HG03469 (cell line): ENCODE data around the gene WFDC8.

Source experiments
- ATAC-seq: cut with Tn5 transposase; IDR thresholded peaks from one replicate; pipeline ENCODE4 v1.9.1; 2021; ENCODE audit warnings: mild to moderate bottlenecking, moderate library complexity, moderate number of reproducible peaks; ENCODE audit not compliant: unreplicated experiment

Gene WFDC8

DNA sequence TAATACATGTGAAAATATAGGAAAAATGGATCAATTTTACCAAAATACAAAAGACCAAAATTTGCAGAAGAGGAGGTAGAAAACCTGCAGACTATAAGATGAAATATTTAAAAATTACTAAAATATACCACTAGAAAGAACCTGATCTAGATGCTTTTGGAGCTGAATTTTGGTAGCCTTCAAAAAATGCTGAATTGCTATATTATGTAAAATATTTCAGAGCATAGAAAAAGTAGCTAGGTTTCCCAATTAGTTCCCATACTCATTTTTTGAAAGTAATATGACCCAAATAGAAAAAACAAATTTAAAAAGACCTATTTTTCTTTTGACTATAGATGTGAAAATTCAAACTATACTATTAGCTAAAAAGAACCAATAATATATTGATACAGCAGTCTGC is 28.3 kb downstream of the WFDC8 start:
- no peak for ATAC-seq

DNA sequence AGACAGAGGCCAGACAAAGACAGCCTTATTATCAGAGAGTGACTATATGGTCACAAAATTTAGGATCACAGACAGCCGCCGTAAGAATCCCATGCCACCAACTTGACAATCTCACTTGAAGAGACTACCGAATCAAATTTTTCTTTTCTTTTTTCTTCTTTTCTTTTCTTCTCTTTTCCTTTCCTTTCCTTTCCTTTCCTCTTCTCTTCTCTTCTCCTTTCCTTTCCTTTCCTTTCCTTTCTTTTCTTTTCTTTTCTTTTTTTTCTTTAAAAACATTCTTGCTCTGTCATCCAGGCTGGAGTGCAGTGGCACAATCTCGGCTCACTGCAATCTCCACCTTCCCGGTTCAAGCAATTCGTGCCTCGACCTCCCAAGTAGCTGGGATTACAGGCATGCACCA is 30.7 kb downstream of the WFDC8 start:
- ATAC-seq: no peak

DNA sequence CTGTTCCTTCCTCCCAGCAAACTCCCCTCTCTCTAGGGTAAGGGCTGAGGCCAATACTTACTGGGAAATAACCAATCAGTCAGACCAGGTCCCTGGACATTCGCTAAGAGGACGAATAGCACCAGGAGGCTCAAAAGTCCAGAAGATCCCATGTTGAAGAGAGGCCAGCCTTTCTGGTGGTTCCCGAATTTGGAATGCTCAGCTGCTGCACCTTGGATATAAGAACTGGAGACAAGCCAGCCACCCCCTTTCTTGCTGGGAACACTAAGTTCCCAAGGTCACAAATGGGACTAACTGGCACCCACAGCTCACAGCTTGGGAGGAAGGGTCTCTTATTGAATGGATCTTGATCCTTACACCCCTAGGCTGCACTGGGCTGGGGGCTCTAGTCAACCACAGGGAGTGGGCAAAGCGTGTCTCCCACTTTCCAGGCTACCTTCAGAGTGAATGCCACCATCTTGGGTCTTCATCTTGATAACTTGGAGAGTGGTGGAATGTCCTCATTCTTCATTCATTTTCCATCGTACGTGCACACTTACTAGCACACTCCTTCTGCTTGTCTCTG is 31.8 kb downstream of the WFDC8 start, which contains the start of gene EPPIN:
EPPIN (minus strand) TSS at position 196 of the 565 bp plus-strand sequence; CDS start at position 152, 44 bp downstream.
- no peak for ATAC-seq

- no peak for ATAC-seq
Observed at GRCh38 chr20:45545754-45546453, 33.2 kb downstream of the WFDC8 start.

GRCh38 chr20:45545351-45545750 is 33.7 kb downstream of the WFDC8 start:
- ATAC-seq: no peak

GRCh38 chr20:45539382-45539781 is 39.7 kb downstream of the WFDC8 start, which contains the start of gene WFDC6:
TSS of gene WFDC6 (minus strand) at chr20:45539482. CDS start at chr20:45539407, 75 bp downstream.
- no peak for ATAC-seq

- ATAC-seq: no peak
Observed at GRCh38 chr20:45538209-45538799, 40.8 kb downstream of the WFDC8 start.

DNA sequence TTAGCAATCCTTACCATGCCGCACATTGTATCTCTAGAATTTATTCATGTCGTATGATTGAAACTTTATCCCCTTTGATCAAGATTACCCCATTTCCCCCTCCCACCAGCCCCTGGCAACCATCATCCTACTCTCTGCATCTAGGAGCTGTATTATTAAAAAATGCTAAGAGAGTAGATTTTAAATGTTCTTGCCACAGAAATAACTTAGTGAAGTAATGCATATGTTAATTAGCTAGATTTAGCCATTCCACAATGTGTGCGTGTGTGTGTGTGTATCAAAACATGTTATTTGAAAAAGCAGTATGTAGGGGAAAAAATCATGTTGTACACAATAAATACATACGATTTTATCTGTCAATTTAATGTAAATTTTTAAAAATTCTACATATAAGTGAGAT is 51.8 kb downstream of the WFDC8 start:
- ATAC-seq: no peak

DNA sequence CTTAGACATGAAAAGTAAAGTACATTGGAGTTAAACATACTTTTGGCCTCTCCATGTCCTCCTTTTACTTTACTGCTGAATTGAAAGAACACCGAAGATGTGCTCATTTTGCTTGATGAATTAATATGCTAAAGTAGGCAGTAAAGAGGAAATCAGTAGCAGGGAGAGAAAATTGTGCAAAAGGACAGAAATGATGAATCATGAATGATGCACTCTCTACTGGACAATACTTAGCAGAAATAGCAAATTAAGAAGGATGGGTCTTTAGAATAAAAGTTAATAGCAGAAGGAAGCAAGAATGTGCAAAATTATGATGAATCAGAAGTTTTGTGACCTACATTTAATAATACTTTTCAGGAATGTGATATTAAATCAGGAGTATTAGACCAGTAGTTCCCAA is 55.3 kb downstream of the WFDC8 start:
- no peak for ATAC-seq

DNA sequence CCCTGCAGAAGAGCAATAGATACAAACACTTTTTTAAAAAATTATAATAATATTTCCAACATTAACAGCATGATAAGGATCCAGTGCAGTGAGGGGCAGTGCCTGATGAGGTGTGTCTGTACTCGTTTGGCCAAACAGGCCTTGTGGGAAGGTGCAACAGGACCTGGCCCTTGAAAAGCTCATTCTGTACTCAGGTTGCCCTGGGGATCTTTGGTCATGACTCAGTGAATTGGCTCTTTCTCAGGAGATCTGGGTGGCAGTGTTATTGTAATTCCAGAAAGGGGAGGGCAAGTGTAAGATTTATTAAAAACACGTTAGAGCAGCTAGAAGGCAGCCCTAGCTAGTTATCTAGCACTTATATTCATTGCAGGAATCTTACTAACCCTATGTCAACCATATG is 60.8 kb downstream of the WFDC8 start:
- no peak for ATAC-seq

DNA sequence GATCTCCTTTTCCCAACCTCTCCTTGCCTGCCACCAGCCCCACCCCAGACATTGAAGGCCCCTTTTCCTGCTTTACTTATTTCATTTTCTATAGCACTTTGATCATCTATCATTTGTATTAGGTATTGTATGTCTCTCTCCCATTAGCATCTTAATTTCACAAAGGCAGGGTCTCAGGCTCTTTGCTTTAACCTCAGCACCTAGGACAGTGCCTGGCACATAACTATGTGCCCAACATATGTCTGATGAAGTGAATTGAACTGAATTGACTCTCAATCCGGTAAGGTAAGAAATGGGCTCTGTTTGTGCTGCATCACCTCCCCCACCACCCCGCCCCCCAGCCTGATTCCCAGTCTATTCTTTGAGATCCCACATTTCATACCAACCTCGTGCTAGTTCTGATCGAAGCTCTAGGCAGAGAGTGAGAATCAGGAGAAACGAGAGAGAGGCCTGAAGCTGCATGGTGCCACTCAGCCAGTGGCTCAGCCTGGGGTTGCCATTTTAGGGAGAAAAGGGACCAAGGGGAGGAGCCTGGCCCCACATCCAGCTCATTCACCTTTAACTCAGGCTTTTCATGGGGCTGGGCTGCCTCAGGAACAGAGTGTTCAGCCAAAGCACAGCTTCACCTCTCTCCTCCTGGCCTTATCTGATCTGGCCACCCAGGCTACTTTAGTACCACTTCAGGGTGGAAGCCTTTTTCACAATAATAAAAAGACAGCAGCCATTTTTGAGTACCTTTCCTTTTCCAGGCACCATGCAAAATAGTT is 63.8 kb downstream of the WFDC8 start, which contains the start of gene SPINT3:
SPINT3 (minus strand) TSS at position 476 of the 767 bp plus-strand sequence; CDS start at position 462, 14 bp downstream.
- no peak for ATAC-seq

- no peak for ATAC-seq
Observed at GRCh38 chr20:45510242-45510862, 68.7 kb downstream of the WFDC8 start.

DNA sequence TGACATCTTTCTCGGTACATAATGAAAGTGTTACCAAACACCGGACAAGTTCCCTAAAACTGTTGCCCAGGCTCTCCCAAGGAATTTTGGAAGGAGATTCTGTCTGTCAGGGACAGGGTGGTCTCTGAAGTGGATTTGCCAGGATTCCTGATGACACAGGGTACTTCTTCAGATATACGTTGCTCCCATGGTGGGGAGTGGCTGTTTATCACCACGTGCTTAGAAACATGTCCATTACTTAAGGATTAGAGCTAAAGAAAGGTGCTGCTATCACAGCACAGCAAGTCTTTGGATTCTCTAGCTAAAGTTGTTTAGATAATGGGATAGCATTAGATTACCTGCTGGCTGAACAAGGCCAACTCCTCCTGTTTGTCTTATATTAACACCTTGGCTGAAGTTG is 70.0 kb downstream of the WFDC8 start:
- ATAC-seq: no peak

DNA sequence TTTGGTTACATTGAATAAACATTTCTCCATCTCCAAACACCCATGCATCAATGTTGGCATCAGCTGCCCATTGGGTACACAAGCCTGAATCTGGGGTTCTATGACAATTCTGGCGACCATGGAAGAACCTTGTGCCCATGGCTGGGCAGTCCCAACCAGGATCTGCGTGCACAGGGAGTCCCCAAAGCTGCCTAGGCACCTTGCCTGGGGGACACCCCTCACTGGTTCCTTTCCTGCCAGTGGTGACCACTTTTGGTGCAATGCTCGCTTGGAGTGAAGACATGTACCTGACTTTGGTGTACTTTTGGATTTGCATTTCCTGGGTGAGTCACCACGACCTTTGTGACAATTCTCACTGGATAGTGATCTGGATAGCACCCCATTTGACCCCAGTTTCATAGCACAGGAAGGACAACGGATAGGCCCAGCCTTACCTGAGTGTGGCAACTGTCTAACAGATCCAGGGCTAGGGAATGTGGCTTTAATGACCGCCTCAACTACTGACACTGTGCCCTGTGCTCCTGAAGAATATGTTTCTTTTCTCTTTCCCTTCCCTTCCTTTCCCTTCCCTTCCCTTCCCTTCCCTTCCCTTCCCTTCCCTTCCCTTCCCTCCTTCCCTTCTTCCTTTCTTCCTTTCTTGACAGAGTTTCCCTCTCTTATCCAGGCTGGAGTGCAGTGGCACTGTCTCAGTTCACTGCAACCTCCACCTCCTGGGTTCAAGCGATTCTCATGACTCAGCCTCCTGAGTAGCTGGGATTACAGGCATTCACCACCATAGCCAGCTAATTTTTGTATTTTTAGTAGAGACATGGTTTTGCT is 70.8 kb downstream of the WFDC8 start:
- ATAC-seq: no peak

- no peak for ATAC-seq
Observed at GRCh38 chr20:45507011-45507820, 71.9 kb downstream of the WFDC8 start.

- ATAC-seq: no peak
Observed at GRCh38 chr20:45506398-45506797, 72.7 kb downstream of the WFDC8 start.

GRCh38 chr20:45503403-45503802 is 75.7 kb downstream of the WFDC8 start:
- no peak for ATAC-seq

- ATAC-seq: no peak
Observed at GRCh38 chr20:45502561-45502960, 76.5 kb downstream of the WFDC8 start.
